ENCODE results near the gene ZNF503.

DNA sequence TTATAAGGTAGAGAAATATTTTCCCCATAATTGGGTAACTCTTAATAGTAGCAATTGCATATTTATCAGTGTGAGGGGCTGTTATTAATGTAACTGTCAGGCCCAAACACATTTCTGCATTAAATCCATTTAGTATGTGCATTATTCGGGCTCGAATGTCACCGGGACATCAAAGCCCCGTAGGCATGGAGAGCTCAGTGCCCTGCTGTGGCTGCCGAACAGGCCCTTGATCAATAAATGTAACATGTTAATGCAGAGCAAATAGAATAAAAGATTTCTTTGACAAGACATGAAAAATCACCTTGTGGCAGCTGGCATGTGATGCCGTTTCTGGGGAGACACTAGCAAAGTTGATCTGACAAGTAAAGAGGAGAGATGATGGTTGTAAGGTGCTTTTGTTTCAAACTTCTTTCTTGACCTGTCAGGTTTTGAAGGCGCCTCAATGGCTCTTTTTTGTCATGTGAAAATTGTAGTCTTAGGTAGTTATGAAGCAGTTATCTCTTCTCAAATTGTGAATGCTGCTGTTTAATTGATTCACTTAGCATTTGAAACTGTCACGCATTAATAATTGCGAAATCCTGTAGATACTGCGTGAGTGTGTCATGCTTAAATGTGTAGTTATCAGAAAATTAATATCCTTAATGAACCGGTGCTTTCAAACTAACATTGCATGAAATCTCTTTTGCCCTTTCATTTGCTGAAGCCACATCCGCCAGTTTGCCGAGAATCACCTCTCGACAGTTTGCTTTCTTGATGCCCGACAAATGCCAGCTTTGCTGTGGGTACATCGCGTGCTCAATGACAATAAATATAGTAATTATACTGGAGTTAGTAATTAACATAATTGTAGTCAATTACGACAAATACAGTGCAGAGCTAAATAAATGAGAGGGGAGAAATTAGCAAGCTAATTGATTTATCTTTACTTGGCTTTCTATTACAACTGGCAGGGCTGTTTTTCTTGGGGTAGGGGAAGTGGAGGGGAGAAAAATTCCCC is 49.4 kb upstream of the ZNF503 start:
- no peak for TF ChIP-seq POLR2A (IDR thresholded peaks at IDR 0.05)
- TF ChIP-seq, protein P1, sequence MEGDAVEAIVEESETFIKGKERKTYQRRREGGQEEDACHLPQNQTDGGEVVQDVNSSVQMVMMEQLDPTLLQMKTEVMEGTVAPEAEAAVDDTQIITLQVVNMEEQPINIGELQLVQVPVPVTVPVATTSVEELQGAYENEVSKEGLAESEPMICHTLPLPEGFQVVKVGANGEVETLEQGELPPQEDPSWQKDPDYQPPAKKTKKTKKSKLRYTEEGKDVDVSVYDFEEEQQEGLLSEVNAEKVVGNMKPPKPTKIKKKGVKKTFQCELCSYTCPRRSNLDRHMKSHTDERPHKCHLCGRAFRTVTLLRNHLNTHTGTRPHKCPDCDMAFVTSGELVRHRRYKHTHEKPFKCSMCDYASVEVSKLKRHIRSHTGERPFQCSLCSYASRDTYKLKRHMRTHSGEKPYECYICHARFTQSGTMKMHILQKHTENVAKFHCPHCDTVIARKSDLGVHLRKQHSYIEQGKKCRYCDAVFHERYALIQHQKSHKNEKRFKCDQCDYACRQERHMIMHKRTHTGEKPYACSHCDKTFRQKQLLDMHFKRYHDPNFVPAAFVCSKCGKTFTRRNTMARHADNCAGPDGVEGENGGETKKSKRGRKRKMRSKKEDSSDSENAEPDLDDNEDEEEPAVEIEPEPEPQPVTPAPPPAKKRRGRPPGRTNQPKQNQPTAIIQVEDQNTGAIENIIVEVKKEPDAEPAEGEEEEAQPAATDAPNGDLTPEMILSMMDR (IDR thresholded peaks at IDR 0.05), result no peak

Measured in uterus (tissue), 2 donors.